Tibial artery (tissue), 4 donors: ENCODE measurements around the gene NCAM1.

ENCODE experiments used
- DNase-seq, 2 donors: peaks; one replicate each; pipeline ENCODE4 v3.0.0-alpha.2; 2019
- H3K27ac ChIP-seq, 2 donors: fragments of 200-600 bp; sonication (generic) in 1 of 2; 1 replicate in 1 of 2; 2 replicates in 1 of 2; pipeline ENCODE4 v1.5.1; 2018 to 2019; ENCODE audit warnings: mild to moderate bottlenecking in 1 of 2
- H3K27me3 ChIP-seq, 2 donors: fragments of 200-600 bp; sonication (generic) in 1 of 2; one replicate each; pipeline versions ENCODE4 v1.5.1 to v1.6.0; 2016 to 2019
- H3K36me3 ChIP-seq, 3 donors: fragments of 200-600 bp; sonication (generic) in 2 of 3; one replicate each; pipeline ENCODE4 v1.5.1; 2016 to 2019; ENCODE audit warnings: mild to moderate bottlenecking in 2 of 3
- H3K4me1 ChIP-seq, 4 donors: fragments of 200-600 bp; sonication (generic) in 2 of 4; 1 replicate in 3 of 4; 2 replicates in 1 of 4; pipeline ENCODE4 v1.5.1; 2016 to 2019
- H3K4me3 ChIP-seq, 2 donors: fragments of 200-600 bp; sonication (generic) in 1 of 2; 1 replicate in 1 of 2; 2 replicates in 1 of 2; pipeline ENCODE4 v1.5.1; 2018 to 2019; ENCODE audit warnings: mild to moderate bottlenecking in 2 of 2
- H3K9me3 ChIP-seq, 3 donors: fragments of 200-600 bp; sonication (generic) in 1 of 3; one replicate each; pipeline ENCODE4 v1.5.1; 2016 to 2019
- intact Hi-C: fragments of 100-400 bp; cut with DNase I; formaldehyde crosslinking; loops from one replicate; pipeline ENCODE4 v1.15.0; 2023; ENCODE audit warnings: low total_unique reads
- TF ChIP-seq, protein P1 (sequence below), 2 experiments: fragments of 200-600 bp in 1 of 2; fragments of 450-650 bp in 1 of 2; IDR thresholded peaks; one replicate each; pipeline ENCODE4 v1.5.1; 2017 to 2019; ENCODE audit warnings: antibody characterized with exemption in 2 of 2, mild to moderate bottlenecking in 1 of 2, moderate library complexity in 1 of 2

NCAM1 gene

DNA sequence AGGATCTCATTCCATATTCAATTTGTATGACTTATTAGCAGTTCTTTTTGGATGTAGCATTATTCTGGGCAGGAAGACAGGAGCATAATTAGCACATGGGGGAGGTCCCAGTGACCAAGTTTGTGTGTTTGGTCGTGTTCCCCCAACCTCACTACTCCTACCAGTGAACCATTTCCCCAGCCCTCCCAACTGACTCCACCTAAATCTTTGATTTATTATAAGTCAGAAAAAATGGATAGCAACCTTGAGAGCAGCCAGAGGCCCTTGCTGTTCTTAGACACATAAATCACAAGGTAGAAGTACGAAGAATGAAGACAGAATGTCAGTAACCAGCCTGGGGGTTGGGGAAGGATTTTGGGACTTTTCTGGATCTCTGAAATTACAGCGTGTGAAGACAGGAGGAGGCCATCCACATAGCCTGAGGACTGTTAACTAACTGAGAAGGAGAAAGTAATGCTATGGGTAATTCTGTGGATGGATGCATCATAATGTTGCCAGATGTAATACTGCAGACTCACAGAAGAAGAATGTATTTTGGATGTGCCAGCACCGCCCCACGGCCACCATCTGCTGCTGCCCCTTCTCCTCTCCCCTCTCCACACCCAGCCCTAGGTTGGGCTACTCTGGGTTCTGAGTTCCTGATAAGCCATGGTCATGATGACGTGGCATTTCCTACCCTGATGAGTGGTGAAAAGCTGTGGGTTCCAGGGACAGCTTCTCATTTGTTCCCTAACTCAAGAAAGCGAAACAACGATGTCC, 228.9 kb downstream of the NCAM1 start:
- peak in 1 of 2 donors; percentile 50 for DNase-seq
- TF ChIP-seq, protein P1, sequence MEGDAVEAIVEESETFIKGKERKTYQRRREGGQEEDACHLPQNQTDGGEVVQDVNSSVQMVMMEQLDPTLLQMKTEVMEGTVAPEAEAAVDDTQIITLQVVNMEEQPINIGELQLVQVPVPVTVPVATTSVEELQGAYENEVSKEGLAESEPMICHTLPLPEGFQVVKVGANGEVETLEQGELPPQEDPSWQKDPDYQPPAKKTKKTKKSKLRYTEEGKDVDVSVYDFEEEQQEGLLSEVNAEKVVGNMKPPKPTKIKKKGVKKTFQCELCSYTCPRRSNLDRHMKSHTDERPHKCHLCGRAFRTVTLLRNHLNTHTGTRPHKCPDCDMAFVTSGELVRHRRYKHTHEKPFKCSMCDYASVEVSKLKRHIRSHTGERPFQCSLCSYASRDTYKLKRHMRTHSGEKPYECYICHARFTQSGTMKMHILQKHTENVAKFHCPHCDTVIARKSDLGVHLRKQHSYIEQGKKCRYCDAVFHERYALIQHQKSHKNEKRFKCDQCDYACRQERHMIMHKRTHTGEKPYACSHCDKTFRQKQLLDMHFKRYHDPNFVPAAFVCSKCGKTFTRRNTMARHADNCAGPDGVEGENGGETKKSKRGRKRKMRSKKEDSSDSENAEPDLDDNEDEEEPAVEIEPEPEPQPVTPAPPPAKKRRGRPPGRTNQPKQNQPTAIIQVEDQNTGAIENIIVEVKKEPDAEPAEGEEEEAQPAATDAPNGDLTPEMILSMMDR (IDR thresholded peaks at IDR 0.05) = no peak
- H3K9me3 ChIP-seq = no peaks in the 10 kb centered on the region
- H3K4me3 ChIP-seq = no peak overlapping the region
- H3K27me3 ChIP-seq = no peaks in the 10 kb centered on the region
- intact Hi-C loops = no loop called here
- H3K4me1 ChIP-seq = peaks cover 0 to 8% (median 4%) of the 10 kb centered on the region in 4 donors
- no peak overlapping the region for H3K27ac ChIP-seq
- no peaks in the 10 kb centered on the region for H3K36me3 ChIP-seq

DNA sequence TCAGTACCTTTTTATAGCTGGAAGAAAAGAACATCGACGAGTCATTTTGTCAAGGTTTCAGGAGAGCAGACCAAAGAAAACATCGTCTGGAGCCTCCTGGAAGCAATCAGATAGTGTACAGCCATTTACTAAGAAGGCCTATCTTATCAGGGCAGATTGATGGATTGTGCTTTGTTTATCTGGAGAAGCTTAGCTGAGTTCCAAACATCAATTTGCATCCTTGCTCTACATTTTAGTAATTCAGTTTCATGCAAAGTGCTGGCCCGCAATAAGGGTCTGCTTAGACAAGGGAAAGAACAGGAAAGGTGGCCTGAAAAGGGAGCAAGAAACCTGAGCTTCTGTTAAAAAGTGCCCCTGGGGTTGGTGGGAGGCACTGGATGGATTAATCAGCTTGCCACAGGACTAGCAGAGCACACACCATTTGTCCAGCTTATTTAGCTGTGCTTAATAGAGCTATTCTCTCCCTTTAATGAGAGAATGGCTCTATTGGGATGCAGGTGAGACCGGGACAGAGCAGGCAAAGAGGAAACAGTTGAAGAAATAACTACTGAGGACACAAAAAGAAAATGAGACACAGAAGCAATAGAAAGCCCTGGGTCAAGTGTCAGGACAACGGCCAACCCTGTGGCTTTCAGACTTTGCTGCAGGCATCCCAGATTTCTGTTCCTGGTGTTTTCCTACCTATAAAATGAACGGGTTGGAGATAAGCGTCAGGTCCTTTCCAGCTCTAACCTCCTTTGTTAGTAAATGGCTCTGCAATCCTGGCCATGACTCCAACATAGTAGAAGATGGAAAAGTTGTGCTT, 231.1 kb downstream of the NCAM1 start:
- Histone ChIP-seq H3K4me1 (peaks cover 0 to 8% (median 4%) of the 10 kb centered on the region in 4 donors), H3K4me3 (no peak overlapping the region), H3K27me3 (no peaks in the 10 kb centered on the region), H3K9me3 (no peaks in the 10 kb centered on the region), H3K27ac (no peak overlapping the region), H3K36me3 (no peaks in the 10 kb centered on the region)
- DNase-seq = no peak
- TF ChIP-seq, protein P1 (IDR thresholded peaks at IDR 0.05) = no peak
- intact Hi-C loops = no loop called here

DNA sequence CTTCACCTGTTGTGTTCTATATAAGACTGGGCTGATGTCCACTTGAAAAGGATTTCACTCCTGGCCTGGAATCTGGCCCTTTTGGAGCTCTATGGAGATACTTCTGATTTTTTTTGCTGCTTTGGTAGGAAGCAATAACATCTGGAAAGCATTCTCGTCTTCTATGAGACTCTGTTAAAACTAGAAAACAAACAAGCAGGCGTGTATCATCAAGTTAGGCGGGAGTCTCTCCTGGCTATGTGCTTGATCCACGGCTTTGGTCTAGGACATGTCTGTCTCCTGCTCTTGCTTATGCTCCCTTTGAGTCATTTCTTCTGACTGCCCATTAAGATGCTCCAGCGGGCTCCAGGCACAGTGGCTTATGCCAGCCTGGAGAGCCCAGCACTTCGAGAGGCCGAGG, 231.8 kb downstream of the NCAM1 start:
- H3K4me1 ChIP-seq = peaks cover 0 to 8% (median 3%) of the 10 kb centered on the region in 4 donors
- DNase-seq = peak in 1 of 2 donors; percentile 46

DNA sequence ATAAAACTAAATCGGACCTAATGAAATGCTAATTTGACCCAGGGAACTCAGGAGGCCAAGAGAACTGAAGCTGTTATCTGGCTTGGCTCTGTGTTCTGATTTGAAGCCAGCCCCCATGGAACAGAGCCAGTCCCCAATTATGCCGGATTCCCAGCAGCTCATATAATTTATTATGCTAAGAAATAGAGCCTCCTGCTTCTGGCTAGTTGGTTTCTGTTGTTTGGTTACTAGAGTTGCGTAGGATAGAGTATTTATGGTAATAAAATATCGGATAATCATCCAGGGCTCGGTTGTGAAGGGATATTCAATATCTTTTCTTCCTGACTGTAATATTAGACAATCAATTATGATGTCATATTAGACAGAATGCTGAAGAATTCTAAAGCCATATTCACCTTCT, 232.7 kb downstream of the NCAM1 start:
- peak in 1 of 2 donors; percentile 35 for DNase-seq
- Histone ChIP-seq H3K27me3 (no peaks in the 10 kb centered on the region), H3K36me3 (no peaks in the 10 kb centered on the region), H3K9me3 (no peaks in the 10 kb centered on the region), H3K4me1 (peaks cover 0 to 6% (median 3%) of the 10 kb centered on the region in 4 donors), H3K4me3 (no peak overlapping the region), H3K27ac (no peak overlapping the region)
- intact Hi-C loops = no loop called here
- TF ChIP-seq, protein P1 (IDR thresholded peaks at IDR 0.05) = no peak

More for the DNA sequence above, 231.8 kb downstream of the NCAM1 start:
- intact Hi-C loops = no loop called here
- H3K27me3 ChIP-seq = no peaks in the 10 kb centered on the region
- no peaks in the 10 kb centered on the region for H3K9me3 ChIP-seq
- H3K4me3 ChIP-seq = no peak overlapping the region
- no peak overlapping the region for H3K27ac ChIP-seq
- TF ChIP-seq, protein P1 (IDR thresholded peaks at IDR 0.05) = no peak
- H3K36me3 ChIP-seq = no peaks in the 10 kb centered on the region

DNA sequence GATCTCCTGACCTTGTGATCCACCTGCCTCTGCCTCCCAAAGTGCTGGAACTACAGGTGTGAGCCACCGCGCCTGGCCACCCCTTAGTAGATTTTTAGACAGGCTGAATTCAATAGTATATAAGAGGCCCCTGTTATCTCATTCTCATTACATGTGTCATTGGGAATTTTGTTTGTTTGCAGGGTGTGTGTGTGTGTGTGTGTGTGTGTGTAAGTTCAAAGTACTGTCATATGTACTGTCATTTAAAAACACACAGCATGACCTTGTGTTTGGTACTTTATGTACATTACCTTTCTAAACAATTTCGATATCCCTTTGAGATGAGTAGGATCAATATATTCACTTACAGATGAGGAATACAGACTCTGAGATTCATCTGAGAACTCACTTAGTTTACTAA, 234.5 kb downstream of the NCAM1 start:
- intact Hi-C loops = no loop called here
- peaks cover 0 to 3% (median 1%) of the 10 kb centered on the region in 4 donors for H3K4me1 ChIP-seq

More for the DNA sequence above, 234.5 kb downstream of the NCAM1 start:
- H3K9me3 ChIP-seq = no peaks in the 10 kb centered on the region
- no peak overlapping the region for H3K4me3 ChIP-seq
- no peak for DNase-seq
- TF ChIP-seq, protein P1 (IDR thresholded peaks at IDR 0.05) = no peak
- no peak overlapping the region for H3K27ac ChIP-seq
- H3K36me3 ChIP-seq = no peaks in the 10 kb centered on the region
- H3K27me3 ChIP-seq = no peaks in the 10 kb centered on the region
